Left lung (tissue), 10 donors: ENCODE data around the gene PPP1R3D. TPM values are rescaled to one million over a fixed set of nuclear protein-coding genes. Genes with fewer than 3 reads are reported as not detected.
A peak's percentile ranks its signal among the peaks of the same experiment; 100 is the strongest.

ENCODE experiments used
- ATAC-seq: fragments of 200-7000 bp; cut with Tn5 transposase; one replicate; pipeline ENCODE4 v1.9.1; 2020; ENCODE audit warnings: moderate library complexity
- DNase-seq, 4 donors: peaks; one replicate each; pipeline ENCODE4 v3.0.0-alpha.2; 2013 to 2020
- H3K27ac ChIP-seq, 2 donors: fragments of 200-600 bp; sonication (generic) in 1 of 2; one replicate each; pipeline versions ENCODE4 v1.5.0 to v1.8.0; 2020 to 2021
- H3K27me3 ChIP-seq, 2 donors: fragments of 200-600 bp; sonication (generic) in 1 of 2; one replicate each; pipeline versions ENCODE4 v1.5.0 to v1.8.0; 2020 to 2021
- H3K36me3 ChIP-seq, 2 donors: fragments of 200-600 bp; sonication (generic) in 1 of 2; one replicate each; pipeline versions ENCODE4 v1.5.0 to v1.8.0; 2020 to 2021
- H3K4me1 ChIP-seq, 2 donors: fragments of 200-600 bp; one replicate each; pipeline ENCODE4 v1.8.0; 2021
- H3K4me3 ChIP-seq, 2 donors: fragments of 200-600 bp; sonication (generic) in 1 of 2; one replicate each; pipeline versions ENCODE4 v1.5.0 to v1.8.0; 2020 to 2021; ENCODE audit warnings: mild to moderate bottlenecking in 1 of 2
- H3K9me3 ChIP-seq, 2 donors: fragments of 200-600 bp; sonication (generic) in 1 of 2; one replicate each; pipeline versions ENCODE4 v1.5.0 to v1.8.0; 2020 to 2021
- CTCF ChIP-seq, 2 donors: fragments of 200-600 bp; sonication (generic) in 1 of 2; IDR thresholded peaks; one replicate each; pipeline versions ENCODE4 v1.5.0 to v1.8.0; 2021; ENCODE audit warnings: antibody characterized with exemption in 2 of 2
- intact Hi-C, 2 donors: fragments of 100-400 bp; cut with DNase I; formaldehyde crosslinking; loops; one replicate each; pipeline versions ENCODE4 v1.11.2 to v1.14.2; 2022
- polyA plus RNA-seq, 6 donors: library from polyadenylated mRNA; unstranded; fragments of 120-200 nt; gene quantifications; one replicate each; pipeline ENCODE4 v1.2.1, GENCODE V29; 2013; ENCODE audit not compliant: insufficient read length in 6 of 6
- total RNA-seq, 2 donors: library from RNA; stranded (reverse); fragmentation: NEBNext Ultra II Directional; extraction: Animal tissue kit (Norgen Biotek cat#: 25700); gene quantifications; one replicate each; pipeline ENCODE4 v1.2.1, GENCODE V29; 2021
- donor health status: DM: no; HTN: yes; CAD: no.
- donor health status: DM: no; HTN: no; CAD: no.

PPP1R3D gene
- total and polyA plus RNA-seq, 8 donors: 5.4 to 13.4 (median 5.7) TPM

GRCh38 chr20:59935457-59936185, 4.5 kb downstream of the PPP1R3D start:
- TF ChIP-seq CTCF (IDR thresholded peaks at IDR 0.05): no peak
- DNase-seq: no peak
- H3K4me3 ChIP-seq: no peak overlapping the region
- no peaks in the 10 kb centered on the region for H3K27me3 ChIP-seq
- H3K9me3 ChIP-seq: no peaks in the 10 kb centered on the region
- H3K36me3 ChIP-seq: no peaks in the 10 kb centered on the region
- no peak for ATAC-seq
- no peak overlapping the region for H3K27ac ChIP-seq
- peaks cover 20 to 60% of the 10 kb centered on the region in 2 donors for H3K4me1 ChIP-seq
- intact Hi-C loops: no loop called here

- DNase-seq: peak; percentile 71 to 98 (median 78)
Observed at GRCh38 chr20:59933849-59934585, 6.1 kb downstream of the PPP1R3D start.

GRCh38 chr20:59933296-59933848, 6.7 kb downstream of the PPP1R3D start, which contains the start of gene SYCP2:
Gene SYCP2 (minus strand): TSS chr20:59933637. CDS start chr20:59922413, 11,224 bp downstream.
- Histone ChIP-seq H3K27me3 (no peaks in the 10 kb centered on the region), H3K4me1 (peaks cover 10 to 47% of the 10 kb centered on the region in 2 donors), H3K27ac (peak within 1 kb of the TSS in 1 of 2 donors; percentile 52), H3K4me3 (peak within 1 kb of the TSS; percentile 56 to 59), H3K9me3 (no peaks in the 10 kb centered on the region), H3K36me3 (no peaks in the 10 kb centered on the region)
- peak in 2 of 4 donors; percentile 44 to 47 for DNase-seq
- peak; percentile 79 for ATAC-seq
- TF ChIP-seq CTCF (IDR thresholded peaks at IDR 0.05): no peak
- intact Hi-C loops: no loop called here

More at GRCh38 chr20:59933849-59934585, 6.1 kb downstream of the PPP1R3D start:
- peaks cover 17 to 54% of the 10 kb centered on the region in 2 donors for H3K4me1 ChIP-seq
- ATAC-seq: peak; percentile 98
- peak overlapping the region in 1 of 2 donors; percentile 52 for H3K27ac ChIP-seq
- peak overlapping the region; percentile 56 to 59 for H3K4me3 ChIP-seq
- H3K9me3 ChIP-seq: no peaks in the 10 kb centered on the region
- no peaks in the 10 kb centered on the region for H3K27me3 ChIP-seq
- peak; percentile 96 to 97 for TF ChIP-seq CTCF (IDR thresholded peaks at IDR 0.05)
- intact Hi-C loops: no loop called here
- no peaks in the 10 kb centered on the region for H3K36me3 ChIP-seq

GRCh38 chr20:59932616-59933295, 7.3 kb downstream of the PPP1R3D start:
- Histone ChIP-seq H3K27ac (no peak overlapping the region), H3K4me1 (peaks cover 6 to 41% of the 10 kb centered on the region in 2 donors), H3K27me3 (no peaks in the 10 kb centered on the region), H3K4me3 (peak overlapping the region in 1 of 2 donors; percentile 56), H3K36me3 (no peaks in the 10 kb centered on the region), H3K9me3 (no peaks in the 10 kb centered on the region)
- intact Hi-C loops: no loop called here
- peak in 1 of 4 donors; percentile 82 for DNase-seq
- TF ChIP-seq CTCF (IDR thresholded peaks at IDR 0.05): no peak
- ATAC-seq: no peak
